C4-2B (cell line): Measurements from ENCODE around the gene LRRC36.

Source experiments
- ZFX ChIP-seq: fragments of 450-650 bp; IDR thresholded peaks from 2 replicates; pipeline ENCODE4 v1.6.1; 2017
- TF ChIP-seq, protein P1 (sequence below): fragments of 450-650 bp; conservative IDR thresholded peaks from 2 replicates; pipeline ENCODE4 v1.5.1; 2017; ENCODE audit warnings: mild to moderate bottlenecking

DNA sequence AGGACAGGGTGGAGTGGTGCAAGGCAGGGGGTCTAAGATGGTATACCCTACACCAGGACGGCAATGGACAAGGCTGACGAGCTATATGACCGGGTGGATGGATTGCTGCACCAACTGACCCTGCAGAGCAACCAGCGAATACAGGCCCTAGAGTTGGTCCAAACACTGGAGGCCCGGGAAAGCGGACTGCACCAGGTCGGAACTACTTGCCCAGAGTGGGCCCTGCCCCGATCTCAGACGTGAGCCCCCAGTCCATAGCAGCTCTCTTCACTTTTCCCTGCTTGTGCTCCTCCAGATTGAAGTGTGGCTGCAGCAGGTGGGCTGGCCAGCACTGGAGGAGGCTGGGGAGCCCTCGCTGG lies 44.2 kb upstream of the LRRC36 start:
- TF ChIP-seq, protein P1, sequence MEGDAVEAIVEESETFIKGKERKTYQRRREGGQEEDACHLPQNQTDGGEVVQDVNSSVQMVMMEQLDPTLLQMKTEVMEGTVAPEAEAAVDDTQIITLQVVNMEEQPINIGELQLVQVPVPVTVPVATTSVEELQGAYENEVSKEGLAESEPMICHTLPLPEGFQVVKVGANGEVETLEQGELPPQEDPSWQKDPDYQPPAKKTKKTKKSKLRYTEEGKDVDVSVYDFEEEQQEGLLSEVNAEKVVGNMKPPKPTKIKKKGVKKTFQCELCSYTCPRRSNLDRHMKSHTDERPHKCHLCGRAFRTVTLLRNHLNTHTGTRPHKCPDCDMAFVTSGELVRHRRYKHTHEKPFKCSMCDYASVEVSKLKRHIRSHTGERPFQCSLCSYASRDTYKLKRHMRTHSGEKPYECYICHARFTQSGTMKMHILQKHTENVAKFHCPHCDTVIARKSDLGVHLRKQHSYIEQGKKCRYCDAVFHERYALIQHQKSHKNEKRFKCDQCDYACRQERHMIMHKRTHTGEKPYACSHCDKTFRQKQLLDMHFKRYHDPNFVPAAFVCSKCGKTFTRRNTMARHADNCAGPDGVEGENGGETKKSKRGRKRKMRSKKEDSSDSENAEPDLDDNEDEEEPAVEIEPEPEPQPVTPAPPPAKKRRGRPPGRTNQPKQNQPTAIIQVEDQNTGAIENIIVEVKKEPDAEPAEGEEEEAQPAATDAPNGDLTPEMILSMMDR, result no peak
- no peak for TF ChIP-seq ZFX
